Sigmoid colon (tissue), 4 donors: ENCODE measurements around the gene FILIP1.
A peak's percentile ranks its signal among the peaks of the same experiment; 100 is the strongest.

ENCODE experiments used
- EP300 ChIP-seq, 4 donors: sonication (generic); formaldehyde crosslinking; IDR thresholded peaks; one replicate each; pipeline ENCODE4 v1.6.1; 2017; ENCODE audit warnings: antibody characterized with exemption in 4 of 4
- TF ChIP-seq, protein P1 (sequence below), 4 experiments: fragments of 450-650 bp in 3 of 4; fragments of 200-600 bp in 1 of 4; IDR thresholded peaks; one replicate each; pipeline ENCODE4 v1.5.1; 2016 to 2019; ENCODE audit warnings: antibody characterized with exemption in 4 of 4, mild to moderate bottlenecking in 3 of 4, moderate library complexity in 2 of 4

DNA sequence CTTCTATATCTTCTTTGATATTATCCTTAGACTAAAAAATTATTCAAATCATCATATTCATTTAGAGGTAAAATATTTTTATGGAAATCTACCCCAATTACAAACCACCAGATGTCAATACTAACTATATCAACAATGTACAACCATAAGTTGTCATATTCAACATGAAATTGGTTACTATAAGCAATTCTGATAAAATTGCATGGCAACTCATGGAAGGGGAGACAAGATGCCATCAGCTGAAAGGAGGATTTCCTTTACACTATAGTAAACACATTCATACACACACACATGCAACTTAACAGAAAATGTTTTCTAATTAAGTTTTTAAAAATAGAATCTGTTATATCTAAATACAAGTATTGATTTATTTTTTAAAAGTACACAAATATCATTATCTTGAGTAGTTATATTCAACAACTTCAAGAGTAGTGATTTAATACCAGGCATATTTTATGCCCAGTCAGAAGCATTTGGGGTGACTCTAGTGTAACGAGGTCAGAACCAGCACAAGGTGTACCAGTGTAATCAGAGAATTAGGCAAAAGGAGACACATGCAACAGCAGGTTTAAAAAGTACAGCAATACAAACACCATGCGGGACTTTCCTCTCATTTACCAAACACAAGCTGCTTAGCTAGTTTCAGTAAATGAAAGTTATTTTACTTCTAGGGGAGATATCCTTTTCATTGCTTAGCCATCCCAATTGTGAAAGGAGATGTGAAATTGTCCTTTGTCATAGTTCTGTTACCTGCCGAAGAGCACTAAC is 1.0 kb downstream of the FILIP1 start:
- TF ChIP-seq, protein P1, sequence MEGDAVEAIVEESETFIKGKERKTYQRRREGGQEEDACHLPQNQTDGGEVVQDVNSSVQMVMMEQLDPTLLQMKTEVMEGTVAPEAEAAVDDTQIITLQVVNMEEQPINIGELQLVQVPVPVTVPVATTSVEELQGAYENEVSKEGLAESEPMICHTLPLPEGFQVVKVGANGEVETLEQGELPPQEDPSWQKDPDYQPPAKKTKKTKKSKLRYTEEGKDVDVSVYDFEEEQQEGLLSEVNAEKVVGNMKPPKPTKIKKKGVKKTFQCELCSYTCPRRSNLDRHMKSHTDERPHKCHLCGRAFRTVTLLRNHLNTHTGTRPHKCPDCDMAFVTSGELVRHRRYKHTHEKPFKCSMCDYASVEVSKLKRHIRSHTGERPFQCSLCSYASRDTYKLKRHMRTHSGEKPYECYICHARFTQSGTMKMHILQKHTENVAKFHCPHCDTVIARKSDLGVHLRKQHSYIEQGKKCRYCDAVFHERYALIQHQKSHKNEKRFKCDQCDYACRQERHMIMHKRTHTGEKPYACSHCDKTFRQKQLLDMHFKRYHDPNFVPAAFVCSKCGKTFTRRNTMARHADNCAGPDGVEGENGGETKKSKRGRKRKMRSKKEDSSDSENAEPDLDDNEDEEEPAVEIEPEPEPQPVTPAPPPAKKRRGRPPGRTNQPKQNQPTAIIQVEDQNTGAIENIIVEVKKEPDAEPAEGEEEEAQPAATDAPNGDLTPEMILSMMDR (IDR thresholded peaks at IDR 0.05) = no peak
- TF ChIP-seq EP300 (IDR thresholded peaks at IDR 0.05) = peak in 1 of 4 donors; percentile 10
